Activated CD4-positive, alpha-beta T cell treated with anti-CD3 and anti-CD28 coated beads for 4 hours (primary cell): ENCODE results near the gene TNNC1.

ENCODE experiments used
- DNase-seq, 2 donors: peaks; one replicate each; pipeline ENCODE4 v3.0.0-alpha.2; 2020

TNNC1 gene

GRCh38 chr3:52441772-52442332 is 12.0 kb downstream of the TNNC1 start:
- no peak for DNase-seq

- DNase-seq = no peak
These were observed 12.6 kb downstream of the TNNC1 start for GRCh38 chr3:52441091-52441771.

GRCh38 chr3:52440671-52441070 is 13.2 kb downstream of the TNNC1 start:
- DNase-seq = no peak

- no peak for DNase-seq
These were observed 13.6 kb downstream of the TNNC1 start for GRCh38 chr3:52440249-52440551.

- DNase-seq = no peak
These were observed 14.2 kb downstream of the TNNC1 start for GRCh38 chr3:52439426-52440248.

- DNase-seq = no peak
These were observed 15.0 kb downstream of the TNNC1 start for GRCh38 chr3:52438579-52439425.

- DNase-seq = no peak
These were observed 15.8 kb downstream of the TNNC1 start for GRCh38 chr3:52438104-52438376.

GRCh38 chr3:52437326-52438103 is 16.3 kb downstream of the TNNC1 start:
- no peak for DNase-seq

GRCh38 chr3:52436500-52437149 is 17.2 kb downstream of the TNNC1 start:
- no peak for DNase-seq

GRCh38 chr3:52435246-52436101 is 18.4 kb downstream of the TNNC1 start:
- no peak for DNase-seq

- DNase-seq = no peak
These were observed 19.2 kb downstream of the TNNC1 start for GRCh38 chr3:52434491-52435115.

- DNase-seq = no peak
These were observed 19.8 kb downstream of the TNNC1 start for GRCh38 chr3:52433996-52434479.

GRCh38 chr3:52433328-52433995 is 20.4 kb downstream of the TNNC1 start:
- DNase-seq = no peak

- DNase-seq = no peak
These were observed 21.1 kb downstream of the TNNC1 start for GRCh38 chr3:52432691-52433141.

GRCh38 chr3:52432225-52432624 is 21.6 kb downstream of the TNNC1 start:
- no peak for DNase-seq

- DNase-seq = no peak
These were observed 22.2 kb downstream of the TNNC1 start for GRCh38 chr3:52431459-52432223.

- DNase-seq = no peak
These were observed 23.4 kb downstream of the TNNC1 start for GRCh38 chr3:52430416-52430810.

GRCh38 chr3:52429779-52430415 is 23.9 kb downstream of the TNNC1 start:
- no peak for DNase-seq

- DNase-seq = no peak
These were observed 24.8 kb downstream of the TNNC1 start for GRCh38 chr3:52429031-52429430.
